ENCODE results near the gene CBX6. TPM values are rescaled to one million over a fixed set of nuclear protein-coding genes. Genes with fewer than 3 reads are reported as not detected.

The CBX6 gene
- total and polyA plus RNA-seq, 10 of the 15 experiments (the other 5 are each of a cell fraction or from before 2014, with no cell fraction given), result 3.6 to 142 (median 37.4) TPM

DNA sequence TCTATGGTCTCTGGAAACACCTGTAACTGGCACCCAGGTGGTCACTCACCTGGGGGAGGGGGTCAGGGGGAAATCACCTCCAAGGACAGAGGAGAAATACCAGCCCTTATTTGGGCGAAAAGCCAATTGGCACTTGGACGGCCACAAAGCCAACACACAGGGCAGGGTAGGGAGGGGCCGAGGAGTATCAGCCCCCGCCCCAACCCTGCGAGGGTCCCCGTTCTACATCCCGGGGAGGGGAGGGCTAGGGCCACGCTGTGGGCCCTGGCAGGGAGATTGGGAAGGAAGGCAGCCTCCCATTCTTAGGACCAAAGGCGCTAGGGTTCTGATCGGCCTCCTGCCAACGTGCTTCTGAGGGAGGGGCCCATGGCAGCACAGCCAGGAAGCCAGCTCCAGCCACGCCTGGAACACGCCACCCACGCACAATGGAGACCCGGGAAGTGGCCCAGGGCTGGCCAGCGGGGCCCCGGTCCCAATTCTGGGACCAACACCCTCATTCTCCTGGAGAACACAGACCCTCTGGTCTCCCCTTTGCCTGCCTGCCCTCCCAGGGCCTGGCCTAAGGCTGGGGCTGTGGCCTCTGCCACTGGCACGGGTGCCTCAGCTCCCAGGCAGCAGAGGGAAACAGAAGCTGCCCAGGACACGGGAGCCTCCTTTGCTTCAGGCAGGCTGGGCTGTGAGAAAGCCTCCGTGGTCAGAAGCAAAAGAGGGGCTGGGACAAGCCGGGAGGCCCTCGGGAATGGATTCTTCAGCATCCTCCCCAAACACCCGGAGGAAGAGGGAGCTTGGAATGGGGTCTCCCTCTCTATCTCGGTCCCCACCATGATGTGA lies 7.4 kb downstream of the CBX6 start:
- ChIA-PET POLR2A (no interaction called here), RAD21 (ENCODE audit: unreplicated experiment) (no interaction called here), SMC1A (ENCODE audit: uncharacterized antibody, unreplicated experiment) (interaction anchor here (0.9 kb wide), 1 partner anchor 290 kb away, joined by 3 read pairs; no protein-coding TSS in a partner anchor), CTCF (interaction anchor here (1.8 kb wide), 1 partner anchor 95 kb away, joined by 6 read pairs; no protein-coding TSS in a partner anchor)
- H3K4me3 ChIP-seq, result no peak overlapping the region
- 83% methylated on average over 23 of the region's 24 CpGs for WGBS (ENCODE audit: insufficient coverage, insufficient replicate concordance, low lambda C conversion rate, missing lambda C conversion rate)
- H3K36me3 ChIP-seq (ENCODE audit: control insufficient read depth in 2 of 2, insufficient read depth in 2 of 2, low read length in 1 of 2), result peaks cover 17 to 19% of the 10 kb centered on the region in 2 experiments
- H3K9ac ChIP-seq (ENCODE audit: control insufficient read depth, insufficient read depth, low read length), result no peak overlapping the region
- in situ Hi-C loops (cut with MboI), result no loop called here
- peaks cover 9% of the 10 kb centered on the region for H3K4me1 ChIP-seq (ENCODE audit: control insufficient read depth, insufficient read depth, low read length)
- intact Hi-C loops (cut with micrococcal nuclease; ENCODE audit: unreplicated experiment), result no loop called here
- peaks cover 9% of the 10 kb centered on the region for H3K79me2 ChIP-seq (ENCODE audit: control insufficient read depth, insufficient read depth, low read length)
- TF ChIP-seq POLR2AphosphoS5 (IDR thresholded peaks at IDR 0.05; ENCODE audit: low read length) (peak; percentile 63; the same call in 1 of the 2 replicates), SRF (IDR thresholded peaks at IDR 0.05; ENCODE audit: low read depth in 2 of 2, low read length in 2 of 2) (0 out of 4 replicates have a peak, but pooled peaks of 1 of the 2 experiments have one; percentile 34)
- TF ChIP-seq, protein P1, sequence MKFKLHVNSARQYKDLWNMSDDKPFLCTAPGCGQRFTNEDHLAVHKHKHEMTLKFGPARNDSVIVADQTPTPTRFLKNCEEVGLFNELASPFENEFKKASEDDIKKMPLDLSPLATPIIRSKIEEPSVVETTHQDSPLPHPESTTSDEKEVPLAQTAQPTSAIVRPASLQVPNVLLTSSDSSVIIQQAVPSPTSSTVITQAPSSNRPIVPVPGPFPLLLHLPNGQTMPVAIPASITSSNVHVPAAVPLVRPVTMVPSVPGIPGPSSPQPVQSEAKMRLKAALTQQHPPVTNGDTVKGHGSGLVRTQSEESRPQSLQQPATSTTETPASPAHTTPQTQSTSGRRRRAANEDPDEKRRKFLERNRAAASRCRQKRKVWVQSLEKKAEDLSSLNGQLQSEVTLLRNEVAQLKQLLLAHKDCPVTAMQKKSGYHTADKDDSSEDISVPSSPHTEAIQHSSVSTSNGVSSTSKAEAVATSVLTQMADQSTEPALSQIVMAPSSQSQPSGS (IDR thresholded peaks at IDR 0.05; ENCODE audit: low read length), result no peak
- no TSS peak for BruUV-seq (replicated peaks)
- no peaks in the 10 kb centered on the region for H3K9me3 ChIP-seq (replicated peaks; ENCODE audit: control insufficient read depth, insufficient read depth, low read length)
- ATAC-seq (no peak), FAIRE-seq (no peak), DNase-seq (ENCODE audit: low read depth, low spot score) (no peak)
- no peak overlapping the region for H2AFZ ChIP-seq (ENCODE audit: control insufficient read depth, low read depth, low read length)
- H3K27ac ChIP-seq (ENCODE audit: control insufficient read depth, insufficient read depth), result no peak overlapping the region
- peaks cover 7% of the 10 kb centered on the region; the same call in 1 of the 2 replicates for H4K20me1 ChIP-seq (ENCODE audit: control insufficient read depth, insufficient read depth)
- H3K4me2 ChIP-seq (ENCODE audit: control insufficient read depth, insufficient read depth), result no peak overlapping the region
- H3K27me3 ChIP-seq (replicated peaks in 1 of 2; ENCODE audit: control insufficient read depth in 2 of 2, insufficient read depth in 2 of 2, low read length in 1 of 2), result no peaks in the 10 kb centered on the region
